Neural cell (in vitro differentiated cells): ENCODE results near the gene ASH1L.

Source experiments
- CTCF ChIP-seq: fragments of 450-650 bp; IDR thresholded peaks from 2 replicates; pipeline ENCODE4 v1.5.1; 2014; ENCODE audit warnings: antibody characterized with exemption, mild to moderate bottlenecking, moderate library complexity; ENCODE audit not compliant: poor library complexity, severe bottlenecking
- POLR2AphosphoS5 ChIP-seq: IDR thresholded peaks from 2 replicates; pipeline ENCODE4 v1.6.1; 2012
- TAF1 ChIP-seq: IDR thresholded peaks from 2 replicates; pipeline ENCODE4 v1.6.1; 2012; ENCODE audit warnings: low read depth
- TF ChIP-seq, protein P1 (sequence below): IDR thresholded peaks from 2 replicates; pipeline ENCODE4 v1.6.1; 2012; ENCODE audit warnings: borderline replicate concordance

- no peak for TF ChIP-seq CTCF
- no peak for TF ChIP-seq POLR2AphosphoS5
- TF ChIP-seq TAF1 = no peak
- TF ChIP-seq, protein P1, sequence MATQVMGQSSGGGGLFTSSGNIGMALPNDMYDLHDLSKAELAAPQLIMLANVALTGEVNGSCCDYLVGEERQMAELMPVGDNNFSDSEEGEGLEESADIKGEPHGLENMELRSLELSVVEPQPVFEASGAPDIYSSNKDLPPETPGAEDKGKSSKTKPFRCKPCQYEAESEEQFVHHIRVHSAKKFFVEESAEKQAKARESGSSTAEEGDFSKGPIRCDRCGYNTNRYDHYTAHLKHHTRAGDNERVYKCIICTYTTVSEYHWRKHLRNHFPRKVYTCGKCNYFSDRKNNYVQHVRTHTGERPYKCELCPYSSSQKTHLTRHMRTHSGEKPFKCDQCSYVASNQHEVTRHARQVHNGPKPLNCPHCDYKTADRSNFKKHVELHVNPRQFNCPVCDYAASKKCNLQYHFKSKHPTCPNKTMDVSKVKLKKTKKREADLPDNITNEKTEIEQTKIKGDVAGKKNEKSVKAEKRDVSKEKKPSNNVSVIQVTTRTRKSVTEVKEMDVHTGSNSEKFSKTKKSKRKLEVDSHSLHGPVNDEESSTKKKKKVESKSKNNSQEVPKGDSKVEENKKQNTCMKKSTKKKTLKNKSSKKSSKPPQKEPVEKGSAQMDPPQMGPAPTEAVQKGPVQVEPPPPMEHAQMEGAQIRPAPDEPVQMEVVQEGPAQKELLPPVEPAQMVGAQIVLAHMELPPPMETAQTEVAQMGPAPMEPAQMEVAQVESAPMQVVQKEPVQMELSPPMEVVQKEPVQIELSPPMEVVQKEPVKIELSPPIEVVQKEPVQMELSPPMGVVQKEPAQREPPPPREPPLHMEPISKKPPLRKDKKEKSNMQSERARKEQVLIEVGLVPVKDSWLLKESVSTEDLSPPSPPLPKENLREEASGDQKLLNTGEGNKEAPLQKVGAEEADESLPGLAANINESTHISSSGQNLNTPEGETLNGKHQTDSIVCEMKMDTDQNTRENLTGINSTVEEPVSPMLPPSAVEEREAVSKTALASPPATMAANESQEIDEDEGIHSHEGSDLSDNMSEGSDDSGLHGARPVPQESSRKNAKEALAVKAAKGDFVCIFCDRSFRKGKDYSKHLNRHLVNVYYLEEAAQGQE = no peak
Measured at GRCh38 chr1:155326631-155327037, 236.0 kb downstream of the ASH1L start.
